Endodermal cell (in vitro differentiated cells): ENCODE data around the gene ZBTB46. TPM values are rescaled to one million over a fixed set of nuclear protein-coding genes. Genes with fewer than 3 reads are reported as not detected.

ENCODE experiments used
- DNase-seq: peaks from one replicate; pipeline ENCODE4 v3.0.0-alpha.2; 2017
- H3K27ac ChIP-seq: 2 replicates; pipeline ENCODE4 v1.5.1; 2013; ENCODE audit warnings: mild to moderate bottlenecking, low read depth, low read length, moderate library complexity
- H3K27me3 ChIP-seq: 2 replicates; pipeline ENCODE4 v1.6.1; 2013; ENCODE audit warnings: mild to moderate bottlenecking, low read length, moderate library complexity; ENCODE audit not compliant: insufficient read depth, control insufficient read depth, poor library complexity, severe bottlenecking
- H3K36me3 ChIP-seq: 2 replicates; pipeline ENCODE4 v1.7.0; 2013; ENCODE audit warnings: mild to moderate bottlenecking, low read length, moderate library complexity; ENCODE audit not compliant: control insufficient read depth, insufficient read depth
- H3K4me1 ChIP-seq: one replicate; pipeline ENCODE4 v1.7.0; 2013; ENCODE audit warnings: low read length; ENCODE audit not compliant: control insufficient read depth, insufficient read depth
- H3K4me3 ChIP-seq: 2 replicates; pipeline ENCODE4 v1.5.1; 2013; ENCODE audit warnings: mild to moderate bottlenecking, low read length, moderate library complexity
- H3K9ac ChIP-seq: 2 replicates; pipeline ENCODE4 v1.6.1; 2013; ENCODE audit warnings: mild to moderate bottlenecking, low read length, moderate library complexity; ENCODE audit not compliant: poor library complexity, severe bottlenecking; ENCODE audit errors: extremely low read depth
- H3K9me3 ChIP-seq: 2 replicates; pipeline ENCODE4 v1.6.1; 2013; ENCODE audit warnings: mild to moderate bottlenecking, low read length, moderate library complexity; ENCODE audit not compliant: control insufficient read depth
- H3K27ac Mint-ChIP-seq: 2 replicates; pipeline ENCODE4 v1.8.0; 2020; ENCODE audit warnings: mixed read lengths
- H3K27me3 Mint-ChIP-seq: 2 replicates; pipeline ENCODE4 v1.8.0; 2021; ENCODE audit warnings: mild to moderate bottlenecking, mixed read lengths; ENCODE audit not compliant: insufficient read depth
- H3K36me3 Mint-ChIP-seq: 2 replicates; pipeline ENCODE4 v1.8.0; 2020; ENCODE audit warnings: low read depth, mixed read lengths
- H3K4me1 Mint-ChIP-seq: 2 replicates; pipeline ENCODE4 v1.8.0; 2020; ENCODE audit warnings: mixed read lengths
- H3K4me3 Mint-ChIP-seq: 2 replicates; pipeline ENCODE4 v1.8.0; 2020; ENCODE audit warnings: mild to moderate bottlenecking, moderate library complexity, mixed read lengths
- H3K9me3 Mint-ChIP-seq: 2 replicates; pipeline ENCODE4 v1.8.0; 2020; ENCODE audit warnings: mild to moderate bottlenecking, mixed read lengths
- CTCF ChIP-seq: fragments of 200-600 bp; sonication (generic); conservative IDR thresholded peaks from 2 replicates; pipeline ENCODE4 v1.5.0; 2021; ENCODE audit warnings: antibody characterized with exemption, mild to moderate bottlenecking
- WGBS, 2 experiments: methylation state at CpG; one replicate each; pipeline versions ENCODE4 v1.1.5 to v1.1.7; 2013; ENCODE audit warnings: missing lambda C conversion rate in 2 of 2, mixed read lengths in 1 of 2; ENCODE audit not compliant: insufficient coverage in 1 of 2, insufficient read length in 1 of 2; 5-methylcytosine and 5-hydroxymethylcytosine counted together
- total RNA-seq, 2 donors: library from RNA; stranded (reverse); fragmentation: NEBNext Ultra II Directional in 1 of 2; extraction: Animal tissue kit (Norgen Biotek cat#: 25700) in 1 of 2; gene quantifications; 2 replicates in 1 of 2; 3 replicates in 1 of 2; pipeline ENCODE4 v1.2.1, GENCODE V29; 2021

The ZBTB46 gene
- total RNA-seq, 2 donors from 2014 or later: 24.9 to 25.9 TPM

- no peak for DNase-seq
- H3K27me3 ChIP-seq: no peaks in the 10 kb centered on the region
- H3K36me3 Mint-ChIP-seq: peaks cover 7% of the 10 kb centered on the region
- peaks cover 4% of the 10 kb centered on the region for H3K4me1 ChIP-seq
- 94 to 96% methylated on average over 10 to 16 of the region's 18 CpGs for whole genome bisulfite sequencing, 2 experiments
- no peak overlapping the region for H3K27ac ChIP-seq
- peaks cover 10% of the 10 kb centered on the region for H3K36me3 ChIP-seq
- H3K9me3 ChIP-seq: no peaks in the 10 kb centered on the region
- no peaks in the 10 kb centered on the region for H3K27me3 Mint-ChIP-seq
- no peak for TF ChIP-seq CTCF
- peak overlapping the region; percentile 96 for H3K27ac Mint-ChIP-seq
- H3K9me3 Mint-ChIP-seq: no peaks in the 10 kb centered on the region
- H3K9ac ChIP-seq: peak overlapping the region; percentile 84
- H3K4me3 ChIP-seq: peak overlapping the region; percentile 96
- peaks cover 33% of the 10 kb centered on the region for H3K4me1 Mint-ChIP-seq
- H3K4me3 Mint-ChIP-seq: peak overlapping the region; percentile 91
Measured at GRCh38 chr20:63863021-63863797, 32.1 kb upstream of the ZBTB46 start.

- no peaks in the 10 kb centered on the region for H3K27me3 ChIP-seq
- no peak overlapping the region for H3K4me3 ChIP-seq
- Mint-ChIP-seq H3K27ac (no peak overlapping the region), H3K9me3 (no peaks in the 10 kb centered on the region), H3K27me3 (no peaks in the 10 kb centered on the region), H3K4me3 (no peak overlapping the region), H3K36me3 (peaks cover 4% of the 10 kb centered on the region), H3K4me1 (peaks cover 36% of the 10 kb centered on the region)
- 97 to 99% methylated on average over 81 to 95 of the region's 95 CpGs for WGBS, 2 experiments
- DNase-seq: no peak
- H3K9ac ChIP-seq: no peak overlapping the region
- H3K36me3 ChIP-seq: peaks cover 6% of the 10 kb centered on the region
- TF ChIP-seq CTCF: no peak
- no peaks in the 10 kb centered on the region for H3K9me3 ChIP-seq
- no peak overlapping the region for H3K27ac ChIP-seq
- peaks cover 4% of the 10 kb centered on the region for H3K4me1 ChIP-seq
Measured at GRCh38 chr20:63861981-63862901, 31.2 kb upstream of the ZBTB46 start.

- H3K27me3 ChIP-seq: no peaks in the 10 kb centered on the region
- no peaks in the 10 kb centered on the region for H3K9me3 ChIP-seq
- H3K4me1 Mint-ChIP-seq: peaks cover 36% of the 10 kb centered on the region
- DNase-seq: no peak
- no peaks in the 10 kb centered on the region for H3K27me3 Mint-ChIP-seq
- no peak within 1 kb of the TSS for H3K4me3 ChIP-seq
- H3K27ac ChIP-seq: no peak within 1 kb of the TSS
- peaks cover 4% of the 10 kb centered on the region for H3K36me3 Mint-ChIP-seq
- H3K27ac Mint-ChIP-seq: peak within 1 kb of the TSS; percentile 24
- H3K4me1 ChIP-seq: peaks cover 4% of the 10 kb centered on the region
- TF ChIP-seq CTCF: no peak
- H3K36me3 ChIP-seq: peaks cover 6% of the 10 kb centered on the region
- H3K4me3 Mint-ChIP-seq: no peak within 1 kb of the TSS
- no peaks in the 10 kb centered on the region for H3K9me3 Mint-ChIP-seq
- H3K9ac ChIP-seq: no peak within 1 kb of the TSS
- 95 to 96% methylated on average over 51 to 59 of the region's 59 CpGs for WGBS, 2 experiments
Measured at GRCh38 chr20:63861365-63861934, 30.4 kb upstream of the ZBTB46 start, which contains the start of gene ABHD16B. Gene ABHD16B (plus strand): TSS chr20:63861498. CDS start chr20:63861541, 43 bp downstream.
